Measurements from ENCODE around the gene SFMBT2.

SFMBT2 gene

GRCh38 chr10:7319632-7320031 lies 91.2 kb downstream of the SFMBT2 start:
- Histone ChIP-seq H3K9me3 (no peaks in the 10 kb centered on the region), H3K27ac (no peak overlapping the region), H3K27me3 (no peaks in the 10 kb centered on the region), H3K36me3 (no peaks in the 10 kb centered on the region), H3K4me1 (ENCODE audit: control insufficient read depth in 1 of 2, insufficient read depth in 1 of 2, low read depth in 1 of 2, low read length in 1 of 2) (peaks cover 0 to 3% of the 10 kb centered on the region in 2 experiments), H3K4me3 (ENCODE audit: low read depth in 1 of 2, low read length in 1 of 2) (no peak overlapping the region)
- TF ChIP-seq CTCF (IDR thresholded peaks at IDR 0.05), result no peak

- H3K9me3 ChIP-seq, result no peaks in the 10 kb centered on the region
- no peaks in the 10 kb centered on the region for H3K36me3 ChIP-seq
- no peak overlapping the region for H3K4me3 ChIP-seq (ENCODE audit: low read depth in 1 of 2, low read length in 1 of 2)
- H3K27ac ChIP-seq, result no peak overlapping the region
- TF ChIP-seq CTCF (IDR thresholded peaks at IDR 0.05), result no peak
- peaks cover 3 to 5% of the 10 kb centered on the region in 2 experiments for H3K4me1 ChIP-seq (ENCODE audit: control insufficient read depth in 1 of 2, insufficient read depth in 1 of 2, low read depth in 1 of 2, low read length in 1 of 2)
- no peaks in the 10 kb centered on the region for H3K27me3 ChIP-seq
These were observed 92.0 kb downstream of the SFMBT2 start for GRCh38 chr10:7318836-7319235.

- H3K36me3 ChIP-seq, result no peaks in the 10 kb centered on the region
- H3K27me3 ChIP-seq, result no peaks in the 10 kb centered on the region
- H3K9me3 ChIP-seq, result no peaks in the 10 kb centered on the region
- H3K4me1 ChIP-seq (ENCODE audit: control insufficient read depth in 1 of 2, insufficient read depth in 1 of 2, low read depth in 1 of 2, low read length in 1 of 2), result peaks cover 3 to 5% of the 10 kb centered on the region in 2 experiments
- no peak for TF ChIP-seq CTCF (IDR thresholded peaks at IDR 0.05)
- H3K4me3 ChIP-seq (ENCODE audit: low read depth in 1 of 2, low read length in 1 of 2), result no peak overlapping the region
- no peak overlapping the region for H3K27ac ChIP-seq
These were observed 92.9 kb downstream of the SFMBT2 start for GRCh38 chr10:7317786-7318446.

GRCh38 chr10:7316839-7317238 lies 94.0 kb downstream of the SFMBT2 start:
- Histone ChIP-seq H3K27me3 (no peaks in the 10 kb centered on the region), H3K4me1 (ENCODE audit: control insufficient read depth in 1 of 2, insufficient read depth in 1 of 2, low read depth in 1 of 2, low read length in 1 of 2) (peaks cover 3 to 5% of the 10 kb centered on the region in 2 experiments)
- no peak for TF ChIP-seq CTCF (IDR thresholded peaks at IDR 0.05)

GRCh38 chr10:7315906-7316305 lies 94.9 kb downstream of the SFMBT2 start:
- no peak overlapping the region for H3K4me3 ChIP-seq (ENCODE audit: low read depth in 1 of 2, low read length in 1 of 2)
- no peaks in the 10 kb centered on the region for H3K27me3 ChIP-seq
- no peak for TF ChIP-seq CTCF (IDR thresholded peaks at IDR 0.05)
- H3K36me3 ChIP-seq, result no peaks in the 10 kb centered on the region
- H3K9me3 ChIP-seq, result no peaks in the 10 kb centered on the region
- H3K27ac ChIP-seq, result no peak overlapping the region
- peaks cover 3 to 5% of the 10 kb centered on the region in 2 experiments for H3K4me1 ChIP-seq (ENCODE audit: control insufficient read depth in 1 of 2, insufficient read depth in 1 of 2, low read depth in 1 of 2, low read length in 1 of 2)

More at GRCh38 chr10:7316839-7317238, 94.0 kb downstream of the SFMBT2 start:
- Histone ChIP-seq H3K27ac (no peak overlapping the region), H3K36me3 (no peaks in the 10 kb centered on the region), H3K9me3 (no peaks in the 10 kb centered on the region), H3K4me3 (ENCODE audit: low read depth in 1 of 2, low read length in 1 of 2) (no peak overlapping the region)
